SK-N-SH treated with all-trans-retinoic acid at 6 μM for 48 hours (cell line): ENCODE results near the gene AKAP6.

Experiments used
- ESRRG ChIP-seq: fragments of 250-450 bp; sonication (Bioruptor Pico); IDR thresholded peaks from 2 replicates; pipeline ENCODE4 v1.6.1; 2021; ENCODE audit warnings: mild to moderate bottlenecking
- GLIS3 ChIP-seq: fragments of 250-450 bp; sonication (Bioruptor Pico); IDR thresholded peaks from 2 replicates; pipeline ENCODE4 v1.5.0; 2020; ENCODE audit warnings: mild to moderate bottlenecking, moderate library complexity
- ISL1 ChIP-seq: fragments of 250-450 bp; sonication (Bioruptor Pico); IDR thresholded peaks from 2 replicates; pipeline ENCODE4 v2.1.2; 2022; ENCODE audit warnings: mild to moderate bottlenecking, moderate library complexity
- TOX ChIP-seq: fragments of 250-450 bp; sonication (Bioruptor Pico); IDR thresholded peaks from 2 replicates; pipeline ENCODE4 v1.8.0; 2021; ENCODE audit warnings: mild to moderate bottlenecking, moderate library complexity, borderline replicate concordance
- ZFP30 ChIP-seq: fragments of 450-650 bp; formaldehyde crosslinking; IDR thresholded peaks from 2 replicates; pipeline ENCODE4 v1.5.0; 2022; ENCODE audit warnings: mild to moderate bottlenecking, moderate library complexity
- TF ChIP-seq, protein P1 (sequence below): fragments of 250-450 bp; sonication (Bioruptor Pico); IDR thresholded peaks from 2 replicates; pipeline ENCODE4 v1.8.0; 2020; ENCODE audit warnings: mild to moderate bottlenecking, moderate library complexity, borderline replicate concordance
- TF ChIP-seq, protein P2 (sequence below): fragments of 250-450 bp; sonication (Bioruptor Pico); IDR thresholded peaks from 2 replicates; pipeline ENCODE4 v1.5.1; 2021; ENCODE audit warnings: mild to moderate bottlenecking, moderate library complexity
- TF ChIP-seq, protein P3 (sequence below): fragments of 250-450 bp; sonication (Bioruptor Pico); IDR thresholded peaks from 2 replicates; pipeline ENCODE4 v1.5.1; 2020; ENCODE audit warnings: low read depth, mild to moderate bottlenecking, moderate library complexity

DNA sequence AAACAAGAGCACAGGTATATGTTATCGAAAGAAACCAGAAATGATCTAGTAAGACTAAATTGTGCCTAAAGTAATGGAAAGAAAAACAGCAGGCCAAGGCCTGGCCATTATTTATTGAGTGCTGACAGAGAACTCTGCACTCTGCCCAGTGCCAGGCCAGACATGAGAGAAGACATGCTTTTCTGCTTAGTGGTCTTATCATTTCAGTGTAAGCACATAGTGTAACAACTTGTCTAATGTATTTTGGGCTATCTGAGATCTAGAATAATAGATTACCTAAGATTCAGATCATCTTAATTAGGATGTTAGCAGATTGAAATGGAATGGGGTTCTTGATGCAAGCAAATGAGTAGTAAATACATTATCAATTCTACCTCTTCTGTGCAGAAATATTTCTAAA lies 278.3 kb downstream of the AKAP6 start:
- TF ChIP-seq GLIS3 (CRISPR knock-in tag) (0 out of 2 replicates have a peak, but pooled peaks have one; percentile 26), ESRRG (CRISPR knock-in tag) (no peak), ISL1 (CRISPR knock-in tag) (peak; percentile 89), ZFP30 (no peak), TOX (no peak)
- TF ChIP-seq, protein P1, sequence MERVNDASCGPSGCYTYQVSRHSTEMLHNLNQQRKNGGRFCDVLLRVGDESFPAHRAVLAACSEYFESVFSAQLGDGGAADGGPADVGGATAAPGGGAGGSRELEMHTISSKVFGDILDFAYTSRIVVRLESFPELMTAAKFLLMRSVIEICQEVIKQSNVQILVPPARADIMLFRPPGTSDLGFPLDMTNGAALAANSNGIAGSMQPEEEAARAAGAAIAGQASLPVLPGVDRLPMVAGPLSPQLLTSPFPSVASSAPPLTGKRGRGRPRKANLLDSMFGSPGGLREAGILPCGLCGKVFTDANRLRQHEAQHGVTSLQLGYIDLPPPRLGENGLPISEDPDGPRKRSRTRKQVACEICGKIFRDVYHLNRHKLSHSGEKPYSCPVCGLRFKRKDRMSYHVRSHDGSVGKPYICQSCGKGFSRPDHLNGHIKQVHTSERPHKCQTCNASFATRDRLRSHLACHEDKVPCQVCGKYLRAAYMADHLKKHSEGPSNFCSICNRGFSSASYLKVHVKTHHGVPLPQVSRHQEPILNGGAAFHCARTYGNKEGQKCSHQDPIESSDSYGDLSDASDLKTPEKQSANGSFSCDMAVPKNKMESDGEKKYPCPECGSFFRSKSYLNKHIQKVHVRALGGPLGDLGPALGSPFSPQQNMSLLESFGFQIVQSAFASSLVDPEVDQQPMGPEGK (CRISPR knock-in tag) = no peak
- TF ChIP-seq, protein P2, sequence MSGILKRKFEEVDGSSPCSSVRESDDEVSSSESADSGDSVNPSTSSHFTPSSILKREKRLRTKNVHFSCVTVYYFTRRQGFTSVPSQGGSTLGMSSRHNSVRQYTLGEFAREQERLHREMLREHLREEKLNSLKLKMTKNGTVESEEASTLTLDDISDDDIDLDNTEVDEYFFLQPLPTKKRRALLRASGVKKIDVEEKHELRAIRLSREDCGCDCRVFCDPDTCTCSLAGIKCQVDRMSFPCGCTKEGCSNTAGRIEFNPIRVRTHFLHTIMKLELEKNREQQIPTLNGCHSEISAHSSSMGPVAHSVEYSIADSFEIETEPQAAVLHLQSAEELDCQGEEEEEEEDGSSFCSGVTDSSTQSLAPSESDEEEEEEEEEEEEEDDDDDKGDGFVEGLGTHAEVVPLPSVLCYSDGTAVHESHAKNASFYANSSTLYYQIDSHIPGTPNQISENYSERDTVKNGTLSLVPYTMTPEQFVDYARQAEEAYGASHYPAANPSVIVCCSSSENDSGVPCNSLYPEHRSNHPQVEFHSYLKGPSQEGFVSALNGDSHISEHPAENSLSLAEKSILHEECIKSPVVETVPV (CRISPR knock-in tag) = no peak
- TF ChIP-seq, protein P3, sequence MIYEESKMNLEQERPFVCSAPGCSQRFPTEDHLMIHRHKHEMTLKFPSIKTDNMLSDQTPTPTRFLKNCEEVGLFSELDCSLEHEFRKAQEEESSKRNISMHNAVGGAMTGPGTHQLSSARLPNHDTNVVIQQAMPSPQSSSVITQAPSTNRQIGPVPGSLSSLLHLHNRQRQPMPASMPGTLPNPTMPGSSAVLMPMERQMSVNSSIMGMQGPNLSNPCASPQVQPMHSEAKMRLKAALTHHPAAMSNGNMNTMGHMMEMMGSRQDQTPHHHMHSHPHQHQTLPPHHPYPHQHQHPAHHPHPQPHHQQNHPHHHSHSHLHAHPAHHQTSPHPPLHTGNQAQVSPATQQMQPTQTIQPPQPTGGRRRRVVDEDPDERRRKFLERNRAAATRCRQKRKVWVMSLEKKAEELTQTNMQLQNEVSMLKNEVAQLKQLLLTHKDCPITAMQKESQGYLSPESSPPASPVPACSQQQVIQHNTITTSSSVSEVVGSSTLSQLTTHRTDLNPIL (CRISPR knock-in tag) = peak; percentile 54; the same call in 1 of the 2 replicates
